ENCODE data around the gene RASIP1.

The RASIP1 gene

DNA sequence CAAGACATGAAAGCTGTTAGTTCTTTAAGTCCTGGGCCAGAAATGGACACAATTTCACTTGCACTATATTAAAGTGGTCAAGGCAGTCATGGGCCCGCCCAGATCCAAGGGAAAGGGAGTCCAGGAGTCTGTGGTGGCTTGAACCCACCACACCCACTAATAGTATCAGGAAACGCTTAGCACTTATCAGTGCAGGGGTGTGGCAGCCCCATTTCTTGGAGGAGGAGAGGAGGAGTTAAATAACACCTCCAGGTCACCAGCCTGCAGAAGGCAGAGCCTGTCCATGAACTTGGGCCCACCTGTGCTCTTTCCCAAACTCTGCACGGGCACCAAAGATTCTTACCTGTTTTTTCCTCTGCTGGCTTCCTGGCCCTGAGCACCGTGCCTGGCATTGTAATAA is 62.2 kb downstream of the RASIP1 start:
- Histone ChIP-seq H3K9ac (no peak overlapping the region), H3K27me3 (ENCODE audit: control insufficient read depth, insufficient read depth, low read length) (no peaks in the 10 kb centered on the region)

DNA sequence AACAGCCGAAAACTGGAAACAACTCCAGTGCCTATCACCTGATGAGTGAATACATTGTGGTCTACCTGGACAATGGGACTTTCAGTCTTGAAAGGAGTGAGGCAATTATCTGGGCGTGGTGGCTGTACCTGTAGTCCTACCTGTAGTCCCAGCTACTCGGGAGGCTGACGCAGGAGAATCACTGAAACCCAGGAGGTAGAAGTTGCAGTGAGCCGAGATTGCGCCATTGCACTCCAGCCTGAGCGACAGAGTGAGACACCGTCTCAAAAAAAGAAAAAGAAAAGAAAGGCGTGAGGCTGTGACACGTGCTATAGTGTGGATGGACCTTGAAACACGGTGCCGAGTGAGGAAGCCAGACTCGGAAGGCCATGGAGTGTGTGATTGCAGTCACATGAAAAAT is 63.5 kb downstream of the RASIP1 start:
- no peak overlapping the region for H3K9ac ChIP-seq

More for the DNA sequence above, 62.2 kb downstream of the RASIP1 start:
- Histone ChIP-seq H2AFZ (no peak overlapping the region), H3K27ac (no peak overlapping the region), H3K36me3 (ENCODE audit: control insufficient read depth, insufficient read depth, low read length) (no peaks in the 10 kb centered on the region), H3K9me3 (ENCODE audit: control insufficient read depth, low read length) (no peaks in the 10 kb centered on the region), H3K79me2 (no peaks in the 10 kb centered on the region), H3K4me2 (ENCODE audit: low read length) (no peak overlapping the region), H3K4me3 (ENCODE audit: low read depth, low read length) (no peak overlapping the region), H3K4me1 (no peaks in the 10 kb centered on the region)
- TF ChIP-seq, protein P1, sequence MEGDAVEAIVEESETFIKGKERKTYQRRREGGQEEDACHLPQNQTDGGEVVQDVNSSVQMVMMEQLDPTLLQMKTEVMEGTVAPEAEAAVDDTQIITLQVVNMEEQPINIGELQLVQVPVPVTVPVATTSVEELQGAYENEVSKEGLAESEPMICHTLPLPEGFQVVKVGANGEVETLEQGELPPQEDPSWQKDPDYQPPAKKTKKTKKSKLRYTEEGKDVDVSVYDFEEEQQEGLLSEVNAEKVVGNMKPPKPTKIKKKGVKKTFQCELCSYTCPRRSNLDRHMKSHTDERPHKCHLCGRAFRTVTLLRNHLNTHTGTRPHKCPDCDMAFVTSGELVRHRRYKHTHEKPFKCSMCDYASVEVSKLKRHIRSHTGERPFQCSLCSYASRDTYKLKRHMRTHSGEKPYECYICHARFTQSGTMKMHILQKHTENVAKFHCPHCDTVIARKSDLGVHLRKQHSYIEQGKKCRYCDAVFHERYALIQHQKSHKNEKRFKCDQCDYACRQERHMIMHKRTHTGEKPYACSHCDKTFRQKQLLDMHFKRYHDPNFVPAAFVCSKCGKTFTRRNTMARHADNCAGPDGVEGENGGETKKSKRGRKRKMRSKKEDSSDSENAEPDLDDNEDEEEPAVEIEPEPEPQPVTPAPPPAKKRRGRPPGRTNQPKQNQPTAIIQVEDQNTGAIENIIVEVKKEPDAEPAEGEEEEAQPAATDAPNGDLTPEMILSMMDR (IDR thresholded peaks at IDR 0.05): no peak

DNA sequence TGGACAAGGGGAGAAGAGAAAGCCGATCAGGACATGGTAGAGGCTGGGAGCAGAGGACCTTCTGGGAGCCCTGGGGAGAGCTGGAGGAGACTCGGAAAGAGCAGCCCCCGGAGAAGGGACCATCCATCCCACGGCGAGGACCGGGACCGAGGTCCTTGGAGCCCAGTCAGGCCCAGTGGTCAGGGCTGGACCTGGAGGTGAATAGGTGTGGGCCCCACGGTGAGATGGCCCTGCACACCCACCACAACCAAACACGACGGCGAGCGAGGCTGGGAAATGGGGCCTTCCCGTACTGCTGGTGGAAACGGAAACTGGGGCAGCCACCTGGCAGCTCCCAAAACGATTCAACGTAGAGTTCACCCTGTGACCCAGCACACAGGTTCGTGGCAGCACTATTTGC is 63.9 kb downstream of the RASIP1 start:
- H3K4me1 ChIP-seq: no peaks in the 10 kb centered on the region
- H3K27ac ChIP-seq: no peak overlapping the region
- TF ChIP-seq, protein P1 (IDR thresholded peaks at IDR 0.05): no peak
- no peaks in the 10 kb centered on the region for H3K9me3 ChIP-seq (ENCODE audit: control insufficient read depth, low read length)
- H3K4me3 ChIP-seq (ENCODE audit: low read depth, low read length): no peak overlapping the region
- H3K27me3 ChIP-seq (ENCODE audit: control insufficient read depth, insufficient read depth, low read length): no peaks in the 10 kb centered on the region
- H3K9ac ChIP-seq: no peak overlapping the region
- H3K36me3 ChIP-seq (ENCODE audit: control insufficient read depth, insufficient read depth, low read length): no peaks in the 10 kb centered on the region
- H3K4me2 ChIP-seq (ENCODE audit: low read length): no peak overlapping the region
- H3K79me2 ChIP-seq: no peaks in the 10 kb centered on the region
- H2AFZ ChIP-seq: no peak overlapping the region

More for the DNA sequence above, 63.5 kb downstream of the RASIP1 start:
- no peak overlapping the region for H3K27ac ChIP-seq
- no peak overlapping the region for H2AFZ ChIP-seq
- no peaks in the 10 kb centered on the region for H3K9me3 ChIP-seq (ENCODE audit: control insufficient read depth, low read length)
- no peaks in the 10 kb centered on the region for H3K79me2 ChIP-seq
- H3K27me3 ChIP-seq (ENCODE audit: control insufficient read depth, insufficient read depth, low read length): no peaks in the 10 kb centered on the region
- H3K4me3 ChIP-seq (ENCODE audit: low read depth, low read length): no peak overlapping the region
- no peak overlapping the region for H3K4me2 ChIP-seq (ENCODE audit: low read length)
- H3K4me1 ChIP-seq: no peaks in the 10 kb centered on the region
- no peaks in the 10 kb centered on the region for H3K36me3 ChIP-seq (ENCODE audit: control insufficient read depth, insufficient read depth, low read length)
- TF ChIP-seq, protein P1 (IDR thresholded peaks at IDR 0.05): no peak

DNA sequence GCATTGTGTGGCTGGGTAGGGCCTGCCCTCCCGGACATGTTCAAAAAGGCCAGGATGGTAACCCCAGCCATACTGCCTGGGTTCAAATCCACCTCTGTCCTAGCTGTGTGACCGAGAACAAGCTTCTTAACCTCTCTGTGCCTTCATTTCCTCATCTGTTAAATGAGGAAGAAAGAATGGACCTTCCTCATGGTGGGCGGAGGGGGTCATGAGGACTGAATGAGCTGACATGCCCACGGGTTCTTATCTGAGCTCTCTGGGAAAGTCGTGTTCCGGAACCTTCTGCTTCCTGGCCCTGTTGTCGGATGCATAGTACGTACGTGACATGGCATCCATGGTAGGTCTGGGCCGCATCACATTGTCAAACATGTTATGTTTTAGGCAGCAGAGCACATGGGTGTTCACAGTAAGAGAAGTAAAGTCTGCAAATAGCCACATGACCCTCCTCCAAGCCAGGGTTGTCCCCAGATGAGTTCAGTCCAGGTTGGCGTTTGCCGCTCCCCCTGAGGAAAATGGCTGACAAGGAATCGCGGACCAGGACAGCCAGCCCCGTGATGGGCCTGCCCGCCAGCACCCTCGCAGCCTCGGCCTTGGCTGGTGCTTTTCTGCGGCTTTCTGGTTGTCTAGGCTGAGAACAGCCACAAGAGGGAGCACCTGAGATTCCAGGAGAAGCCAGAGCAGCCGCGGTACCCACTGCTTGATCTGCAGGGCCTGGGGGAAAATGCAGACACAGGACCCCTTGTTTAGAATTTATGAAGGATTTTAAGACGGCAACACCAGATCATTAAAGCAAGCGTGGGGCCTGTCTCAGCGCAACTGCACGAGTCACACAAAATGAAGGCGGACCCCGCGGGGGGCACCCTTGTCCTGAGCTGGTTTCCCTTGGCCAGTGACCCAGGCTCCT is 65.2 kb downstream of the RASIP1 start:
- H3K9me3 ChIP-seq (ENCODE audit: control insufficient read depth, low read length): no peaks in the 10 kb centered on the region
- TF ChIP-seq, protein P1 (IDR thresholded peaks at IDR 0.05): peak; percentile 91
- H3K4me3 ChIP-seq (ENCODE audit: low read depth, low read length): no peak overlapping the region
- no peaks in the 10 kb centered on the region for H3K79me2 ChIP-seq
- H2AFZ ChIP-seq: peak overlapping the region; percentile 79
- no peak overlapping the region for H3K9ac ChIP-seq
- H3K27me3 ChIP-seq (ENCODE audit: control insufficient read depth, insufficient read depth, low read length): no peaks in the 10 kb centered on the region
- H3K27ac ChIP-seq: no peak overlapping the region
- no peaks in the 10 kb centered on the region for H3K36me3 ChIP-seq (ENCODE audit: control insufficient read depth, insufficient read depth, low read length)
- H3K4me2 ChIP-seq (ENCODE audit: low read length): peak overlapping the region; percentile 48
- H3K4me1 ChIP-seq: no peaks in the 10 kb centered on the region

Measured in parathyroid adenoma (tissue), 2 donors.